ENCODE data around the gene ZC3H7B.

- TF ChIP-seq, protein P1, sequence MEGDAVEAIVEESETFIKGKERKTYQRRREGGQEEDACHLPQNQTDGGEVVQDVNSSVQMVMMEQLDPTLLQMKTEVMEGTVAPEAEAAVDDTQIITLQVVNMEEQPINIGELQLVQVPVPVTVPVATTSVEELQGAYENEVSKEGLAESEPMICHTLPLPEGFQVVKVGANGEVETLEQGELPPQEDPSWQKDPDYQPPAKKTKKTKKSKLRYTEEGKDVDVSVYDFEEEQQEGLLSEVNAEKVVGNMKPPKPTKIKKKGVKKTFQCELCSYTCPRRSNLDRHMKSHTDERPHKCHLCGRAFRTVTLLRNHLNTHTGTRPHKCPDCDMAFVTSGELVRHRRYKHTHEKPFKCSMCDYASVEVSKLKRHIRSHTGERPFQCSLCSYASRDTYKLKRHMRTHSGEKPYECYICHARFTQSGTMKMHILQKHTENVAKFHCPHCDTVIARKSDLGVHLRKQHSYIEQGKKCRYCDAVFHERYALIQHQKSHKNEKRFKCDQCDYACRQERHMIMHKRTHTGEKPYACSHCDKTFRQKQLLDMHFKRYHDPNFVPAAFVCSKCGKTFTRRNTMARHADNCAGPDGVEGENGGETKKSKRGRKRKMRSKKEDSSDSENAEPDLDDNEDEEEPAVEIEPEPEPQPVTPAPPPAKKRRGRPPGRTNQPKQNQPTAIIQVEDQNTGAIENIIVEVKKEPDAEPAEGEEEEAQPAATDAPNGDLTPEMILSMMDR (optimal IDR thresholded peaks at IDR 0.05 in 1 of 3, IDR thresholded peaks at IDR 0.05 in 1 of 3, conservative IDR thresholded peaks at IDR 0.05 in 1 of 3; ENCODE audit: extremely low read depth in 1 of 3, insufficient read depth in 2 of 3, low read length in 3 of 3): no peak
- no peak for TF ChIP-seq EZH2 (IDR thresholded peaks at IDR 0.05; ENCODE audit: low read length)
Observed at GRCh38 chr22:41369424-41369745, 68.1 kb downstream of the ZC3H7B start.

Measured in keratinocyte (primary cell).